NCI-H1436 (cell line): ENCODE measurements around the gene KCNK17.
"Not testable (repeated sequence)": the region's sequence is repeated elsewhere in the genome, so short reads cannot be mapped to it uniquely, and the experiment has no call there.

Experiments used
- DNase-seq: peaks from one replicate; lab custom pipeline; 2025; lab: John Stamatoyannopoulos, UW

The KCNK17 gene

DNA sequence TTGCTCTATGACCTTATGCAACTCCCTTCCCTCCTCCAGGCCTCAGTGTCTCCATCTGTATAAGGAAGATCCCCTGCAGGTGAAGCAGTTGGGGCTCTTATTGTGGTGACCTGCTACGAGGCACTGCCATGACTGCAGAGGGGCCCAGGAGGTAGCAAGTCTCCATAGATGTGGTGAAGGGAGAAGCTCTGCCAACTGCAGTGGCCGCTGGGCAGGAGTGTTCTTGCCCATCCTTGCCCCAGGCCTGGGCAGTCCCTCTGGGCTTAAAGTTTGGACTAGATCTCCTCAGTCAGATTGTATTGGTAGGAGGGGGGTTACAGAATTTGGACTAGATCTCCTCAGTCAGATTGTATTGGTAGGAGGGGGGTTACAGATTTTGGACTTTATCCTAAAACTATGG lies 12.2 kb downstream of the KCNK17 start:
- DNase-seq, result no peak

DNA sequence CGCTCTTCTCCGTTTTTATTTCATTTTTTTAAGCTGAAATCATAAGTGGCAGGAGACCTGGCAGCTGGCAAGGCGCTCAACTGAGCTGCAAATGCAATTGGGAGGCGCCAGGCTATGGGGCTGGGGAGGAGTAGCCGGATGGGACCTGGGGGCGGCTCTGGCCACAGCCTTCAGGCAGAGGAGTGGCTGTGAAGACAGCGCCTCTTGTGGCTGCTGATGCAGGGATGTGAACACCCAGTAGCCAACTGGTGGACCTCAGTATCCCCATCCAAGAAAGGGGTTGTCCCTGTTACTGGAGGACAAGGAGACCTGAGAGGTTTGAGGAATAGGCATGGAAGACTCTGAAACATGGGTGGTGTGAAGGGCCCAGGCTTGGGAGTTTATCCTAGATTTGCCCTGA lies 12.6 kb downstream of the KCNK17 start:
- no peak for DNase-seq

DNA sequence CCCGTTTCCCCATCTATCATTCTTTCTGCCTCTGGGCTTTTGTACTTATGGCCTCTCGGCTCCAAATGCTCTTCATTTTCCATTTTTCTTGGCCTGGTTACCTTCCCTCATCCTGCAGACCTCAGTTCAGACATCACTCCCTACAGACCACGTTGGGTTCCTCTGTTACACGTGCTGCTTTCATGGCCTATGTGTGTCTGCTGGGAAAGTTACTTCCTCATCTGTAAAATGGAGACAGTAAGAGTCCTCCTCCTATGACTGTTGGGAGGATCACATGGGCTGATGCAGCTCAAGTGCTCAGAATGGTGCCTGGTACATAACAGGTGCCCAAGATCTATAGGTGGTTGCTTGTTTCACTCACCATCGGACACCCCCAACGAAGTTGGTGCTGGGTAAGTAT lies 13.5 kb downstream of the KCNK17 start:
- DNase-seq, result no peak

DNA sequence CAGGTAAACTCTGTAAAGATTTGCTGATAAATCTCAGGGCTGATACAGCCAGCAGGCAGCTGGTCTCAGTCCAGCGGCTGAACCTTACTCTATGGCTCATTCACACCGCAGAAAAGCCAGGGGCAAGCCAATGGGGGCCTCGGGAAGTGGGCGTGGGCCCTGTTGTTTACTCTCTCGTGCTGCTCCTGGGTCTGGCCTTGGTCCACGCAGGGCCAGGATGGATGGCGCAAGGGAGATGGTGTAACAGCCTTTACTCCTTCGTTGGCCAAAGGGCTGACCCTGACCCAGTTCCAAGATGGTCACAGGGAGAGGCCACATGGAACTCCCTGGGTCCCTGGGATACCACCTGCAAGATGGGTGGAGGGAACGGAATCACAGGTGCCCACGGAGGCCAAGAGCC lies 16.2 kb downstream of the KCNK17 start:
- no peak for DNase-seq

DNA sequence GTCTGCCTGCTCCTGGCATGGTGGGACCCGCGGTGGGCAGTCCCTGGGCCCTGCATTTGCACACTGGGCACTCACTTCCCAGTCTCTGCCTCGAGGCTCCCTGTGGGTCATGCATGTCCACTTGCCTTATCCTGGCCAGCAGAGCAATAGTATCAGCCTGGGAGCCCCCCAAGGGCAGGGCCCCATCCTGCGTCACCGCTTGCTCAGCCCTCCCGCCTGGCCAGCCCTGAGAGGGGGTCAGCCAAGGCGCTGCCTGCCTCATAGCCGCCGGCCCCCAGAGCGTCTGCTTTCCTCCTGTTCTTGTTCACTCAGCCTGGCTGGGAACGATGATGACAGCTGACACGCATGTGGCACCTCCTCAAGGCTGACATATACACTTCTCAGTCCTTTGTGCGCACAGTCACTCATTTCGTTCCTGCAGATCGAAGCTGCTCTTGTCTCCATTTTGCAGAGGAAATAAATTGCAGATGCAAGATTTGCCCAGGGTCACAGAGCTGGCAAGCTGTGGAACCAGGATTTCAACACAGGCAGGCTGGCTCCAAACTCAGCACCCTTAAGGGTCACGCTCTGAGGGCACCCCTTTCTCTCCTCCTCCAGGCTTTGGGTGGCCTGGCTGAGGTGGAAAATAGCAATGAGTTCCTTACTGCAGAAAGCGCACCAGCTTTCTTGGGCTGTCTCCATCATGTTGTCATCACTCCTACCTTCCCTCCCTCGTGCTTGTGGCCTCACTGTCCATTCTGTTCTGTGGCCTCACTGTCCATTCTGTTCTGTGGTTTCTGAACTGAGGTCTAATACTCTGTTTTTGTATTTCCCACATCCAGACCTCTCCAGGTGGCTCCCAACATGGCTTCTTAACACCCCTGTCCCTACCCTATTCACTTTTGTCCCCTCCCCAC lies 17.2 kb downstream of the KCNK17 start:
- DNase-seq, result no peak

DNA sequence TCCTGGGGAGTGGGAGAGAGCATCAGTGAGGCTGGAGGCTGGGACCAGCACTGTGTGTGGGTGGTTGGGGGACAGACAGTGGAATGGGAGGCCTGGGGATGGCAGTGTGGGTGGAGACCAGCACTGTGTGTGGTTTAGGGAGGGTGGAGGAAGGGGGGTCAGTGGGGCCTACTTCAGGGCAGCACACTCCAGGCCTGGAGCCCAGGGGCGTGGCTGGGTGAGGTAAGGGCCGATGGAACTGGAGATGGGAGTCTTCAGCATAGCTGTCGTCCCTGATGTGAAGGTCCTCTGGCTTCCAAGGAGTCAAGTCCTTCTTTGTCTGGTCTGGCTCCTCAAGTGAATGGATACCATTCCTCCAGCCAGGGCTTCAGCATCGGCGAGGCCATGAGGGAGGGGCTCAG lies 18.6 kb downstream of the KCNK17 start:
- DNase-seq, result no peak

DNA sequence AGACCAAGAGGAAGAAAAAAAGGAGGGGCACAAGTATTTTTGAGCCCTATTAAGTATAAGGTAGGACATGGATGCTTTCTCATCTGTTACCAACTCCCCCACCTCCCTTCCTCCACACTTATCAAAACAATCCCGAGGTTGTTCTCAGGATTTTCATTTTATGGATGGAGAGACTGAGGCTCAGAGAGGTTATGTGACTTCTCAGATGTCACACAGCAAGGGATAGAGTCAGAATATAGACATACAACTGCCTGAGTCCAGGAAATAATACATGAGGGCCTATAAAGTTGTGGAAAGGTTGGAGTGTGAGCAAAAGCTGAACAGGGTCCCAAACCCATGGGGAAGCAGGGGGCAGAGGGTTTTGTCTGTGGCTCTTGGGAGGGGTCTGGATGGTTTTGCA lies 19.3 kb downstream of the KCNK17 start:
- no peak for DNase-seq

DNA sequence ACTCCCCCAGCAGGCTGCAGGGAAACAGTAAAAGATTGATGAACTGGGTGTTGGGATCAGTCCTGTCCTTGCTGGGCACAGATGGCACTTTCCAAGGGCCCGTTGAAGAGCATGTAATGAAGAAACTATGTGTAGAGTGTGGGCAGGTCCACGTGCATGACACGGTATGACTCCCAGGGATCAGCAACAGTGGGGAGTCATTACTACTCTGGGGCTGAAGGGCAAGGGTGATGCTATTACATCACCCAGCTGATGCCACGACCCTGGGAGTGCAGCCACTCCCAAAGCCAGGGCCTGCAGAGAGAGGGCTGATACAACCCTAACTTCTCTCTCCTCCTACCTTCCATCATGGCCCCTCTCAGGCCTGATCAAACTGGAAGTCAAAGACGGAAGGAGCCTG lies 20.1 kb downstream of the KCNK17 start:
- DNase-seq, result no peak

DNA sequence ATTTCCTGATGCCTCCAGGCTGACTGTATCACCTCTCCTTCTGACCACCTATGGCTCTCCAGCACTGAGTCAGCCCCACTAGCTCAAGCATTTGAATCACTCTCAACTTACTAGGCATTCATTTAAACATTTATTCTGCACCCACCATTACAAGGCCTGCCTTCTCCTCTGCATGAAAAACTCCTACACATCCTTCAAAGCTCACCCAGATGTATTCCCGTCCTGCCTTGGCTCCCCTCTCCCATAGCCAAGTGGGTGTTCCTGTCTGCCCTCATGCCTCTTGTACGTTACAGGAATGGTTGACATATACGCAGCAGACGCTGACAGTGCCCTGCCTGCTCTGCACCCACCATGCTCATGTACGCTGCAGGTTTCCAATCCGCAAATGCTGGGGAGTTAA lies 21.6 kb downstream of the KCNK17 start:
- DNase-seq, result no peak

DNA sequence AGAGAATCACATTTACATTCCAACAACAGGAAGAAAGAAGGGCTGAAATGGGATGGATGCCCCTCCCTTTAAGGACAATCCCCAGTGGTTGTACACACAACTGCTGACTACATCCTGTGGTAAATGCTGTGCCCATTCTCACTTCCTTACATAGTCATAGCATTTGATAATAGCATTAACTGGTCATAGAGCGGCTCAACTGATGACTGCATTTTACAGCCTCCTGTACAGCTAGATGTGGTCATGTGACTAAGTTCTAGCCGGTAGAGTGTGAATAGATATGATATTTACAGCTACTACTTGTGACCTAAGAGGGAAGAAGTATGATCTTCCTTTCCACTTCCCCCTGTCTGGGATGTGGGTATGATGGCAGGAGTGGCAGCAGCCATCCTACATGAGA lies 24.7 kb downstream of the KCNK17 start:
- DNase-seq, result no peak

DNA sequence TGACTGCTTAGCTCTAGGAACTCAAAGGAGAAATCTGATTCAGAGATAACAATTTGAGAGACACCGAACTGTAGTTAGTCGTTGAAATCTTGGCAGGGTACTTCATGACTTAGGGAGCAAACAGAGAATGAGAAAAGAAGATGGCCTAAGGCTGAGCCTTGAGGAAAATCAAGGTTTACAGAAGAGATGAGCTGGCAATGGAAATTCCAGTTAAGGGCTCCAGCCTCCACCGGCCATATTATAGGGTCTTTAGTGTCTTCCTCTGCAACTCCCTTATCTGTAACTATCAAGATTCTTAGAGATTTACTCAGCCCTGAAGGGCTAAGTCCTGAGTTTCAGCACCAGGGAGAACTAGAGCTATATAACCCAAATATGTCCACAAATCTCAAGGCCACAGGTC lies 26.6 kb downstream of the KCNK17 start:
- no peak for DNase-seq

DNA sequence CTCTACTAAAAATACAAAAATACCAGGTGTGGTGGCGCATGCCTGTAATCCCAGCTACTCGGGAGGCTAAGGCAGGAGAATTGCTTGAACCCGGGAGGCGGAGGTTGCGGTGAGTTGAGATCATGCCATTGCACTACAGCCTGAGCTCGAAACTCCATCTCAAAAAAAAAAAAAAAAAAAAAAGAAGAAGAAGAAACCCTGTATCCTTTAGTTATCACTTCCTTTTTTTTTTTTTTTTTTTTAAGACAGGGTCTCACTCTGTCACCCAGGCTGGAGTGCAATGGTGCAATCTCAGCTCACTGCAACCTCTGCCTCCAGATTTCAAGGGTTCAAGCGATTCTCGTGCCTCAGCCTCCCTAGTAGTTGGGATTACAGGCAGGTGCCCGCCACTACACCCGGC lies 27.6 kb downstream of the KCNK17 start:
- not testable (repeated sequence) for DNase-seq

DNA sequence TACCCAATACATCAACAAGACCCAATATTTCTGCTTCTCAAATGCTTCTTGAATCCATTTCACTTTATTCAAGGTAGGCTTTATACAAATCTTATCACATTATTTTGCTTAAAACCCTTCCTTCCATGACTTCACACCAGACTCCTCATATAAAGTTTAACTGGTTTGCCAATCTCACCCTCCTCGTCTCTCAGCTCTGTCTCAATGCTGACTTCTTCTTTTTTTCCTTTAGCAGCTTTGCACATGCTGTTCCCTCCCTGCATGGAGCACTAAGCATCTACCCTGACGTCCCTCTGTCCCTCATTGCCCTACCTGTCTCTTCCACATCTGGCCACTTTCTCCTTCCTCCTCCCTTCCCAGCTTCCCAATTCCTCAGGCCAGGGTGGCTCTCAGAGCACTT lies 31.4 kb downstream of the KCNK17 start:
- no peak for DNase-seq

DNA sequence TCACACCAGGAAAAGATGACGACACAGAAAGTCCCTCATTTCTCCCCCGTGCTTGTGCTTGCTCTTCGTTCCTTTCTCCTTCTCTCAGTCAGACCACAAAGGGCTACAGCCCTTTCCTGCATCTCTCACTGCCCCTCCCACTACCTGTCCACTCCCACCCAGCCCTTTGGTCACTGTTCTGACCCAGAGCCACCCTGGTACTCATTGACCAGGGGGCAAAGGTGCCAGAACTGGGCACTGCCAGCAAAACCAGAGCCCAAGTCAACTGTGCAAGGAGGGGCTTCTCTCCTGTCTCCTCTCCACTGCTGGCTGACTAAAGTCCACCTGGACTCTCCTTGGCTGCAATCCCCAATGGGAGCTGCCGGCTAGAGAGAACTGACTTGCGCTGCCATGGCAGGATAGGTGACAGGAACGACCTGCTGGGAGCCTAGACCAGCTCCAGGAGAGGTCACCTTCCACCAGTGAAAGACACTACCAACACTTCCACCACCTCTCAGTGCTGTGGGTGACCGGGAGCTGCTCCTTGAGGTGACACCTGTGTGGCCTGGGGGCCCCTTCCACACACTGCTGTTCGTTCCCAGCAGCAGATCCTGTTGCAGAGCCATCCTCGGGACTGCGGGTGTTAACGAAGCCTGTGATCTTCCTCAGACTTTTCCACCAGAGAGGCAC lies 32.8 kb downstream of the KCNK17 start:
- DNase-seq, result no peak

DNA sequence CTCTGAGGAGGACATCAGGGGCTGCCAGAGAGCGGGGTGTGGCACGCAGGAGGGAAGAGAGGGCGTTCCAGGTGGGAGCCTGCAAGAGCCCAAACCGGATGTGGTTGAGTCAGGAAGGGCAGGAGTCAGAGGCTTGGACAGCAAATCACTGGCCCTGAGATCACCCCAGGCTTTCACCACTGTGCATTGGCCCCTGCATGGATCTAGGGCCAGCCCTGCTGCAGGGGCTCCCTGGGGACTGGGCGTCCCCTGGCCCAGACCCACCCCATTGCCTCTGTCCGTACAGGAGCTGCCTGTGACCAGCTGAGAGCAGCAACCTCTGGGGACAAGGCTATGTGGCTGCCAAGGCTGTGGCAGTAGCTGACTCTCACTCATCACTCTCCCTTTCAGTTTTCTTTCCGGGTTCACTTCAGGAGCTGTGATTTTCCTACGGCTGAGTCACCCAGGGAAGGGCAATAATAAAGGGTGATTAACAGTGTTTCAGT lies 33.9 kb downstream of the KCNK17 start:
- DNase-seq, result no peak

DNA sequence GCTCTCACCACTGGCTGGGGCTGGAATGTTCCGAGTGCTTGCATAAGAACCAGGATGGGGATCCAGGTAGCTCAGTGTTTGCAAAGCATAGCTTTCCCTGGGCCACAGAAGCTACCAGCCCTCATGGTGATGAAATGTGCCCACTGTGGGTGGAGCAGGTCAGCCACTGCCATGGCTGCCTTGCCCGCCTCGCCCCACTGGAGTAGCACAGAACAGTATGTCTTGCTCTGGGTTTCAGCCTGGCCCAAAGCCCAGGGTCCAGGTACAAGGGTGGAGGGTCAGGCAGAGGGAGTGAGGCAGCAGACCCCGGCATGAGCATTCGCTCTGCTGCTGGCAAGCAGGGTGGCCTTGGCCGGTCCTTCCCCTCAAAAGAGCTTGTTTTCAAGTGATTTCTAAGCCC lies 34.7 kb downstream of the KCNK17 start:
- DNase-seq, result no peak

DNA sequence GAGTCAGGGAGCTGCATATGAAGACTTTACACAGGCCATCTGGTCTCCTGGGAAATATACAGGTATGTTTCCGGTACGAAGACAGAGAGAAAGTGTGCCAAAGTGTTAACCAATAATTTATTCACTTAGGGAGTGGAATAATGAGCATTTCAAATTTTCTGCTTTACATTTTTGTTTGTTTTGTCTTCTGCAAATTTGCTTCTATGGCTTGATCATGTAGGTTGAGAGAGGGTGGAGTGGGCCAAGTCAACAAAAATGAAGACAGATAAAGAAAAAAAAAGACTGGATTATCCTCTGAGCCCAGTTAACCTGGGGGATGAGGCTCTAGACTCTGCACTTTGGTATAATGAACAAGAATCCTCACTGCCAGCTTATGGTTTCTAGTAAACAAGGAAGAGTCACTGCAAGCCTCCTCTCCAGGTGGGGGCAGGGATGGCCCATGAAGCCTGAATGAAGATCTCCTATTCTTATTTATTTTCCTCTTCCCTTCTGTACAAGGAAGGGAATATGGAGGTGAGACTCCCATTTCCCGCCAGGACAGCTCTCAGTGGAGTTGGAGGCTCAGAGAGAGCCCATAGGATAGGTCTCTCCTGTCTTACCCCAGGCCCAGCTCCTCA lies 37.7 kb downstream of the KCNK17 start:
- DNase-seq, result no peak

DNA sequence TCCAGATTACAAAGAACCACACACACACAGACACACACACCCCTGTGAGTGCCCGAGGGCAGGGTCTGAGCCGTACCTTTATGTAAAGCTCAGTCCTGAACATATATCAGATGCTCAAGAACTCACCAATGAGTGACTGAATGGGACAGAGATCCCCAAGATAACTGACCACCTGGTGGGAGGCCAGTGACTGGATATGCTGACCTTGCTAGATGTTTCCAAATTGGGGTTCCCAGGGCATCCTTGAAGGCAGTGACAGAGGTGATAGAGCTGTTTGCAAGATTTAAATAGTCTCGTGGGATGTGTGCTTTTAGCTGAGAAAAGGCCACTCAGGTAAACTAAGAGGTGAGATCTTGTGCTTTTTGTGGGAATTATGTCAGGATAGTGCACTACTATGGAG lies 39.3 kb downstream of the KCNK17 start:
- no peak for DNase-seq

DNA sequence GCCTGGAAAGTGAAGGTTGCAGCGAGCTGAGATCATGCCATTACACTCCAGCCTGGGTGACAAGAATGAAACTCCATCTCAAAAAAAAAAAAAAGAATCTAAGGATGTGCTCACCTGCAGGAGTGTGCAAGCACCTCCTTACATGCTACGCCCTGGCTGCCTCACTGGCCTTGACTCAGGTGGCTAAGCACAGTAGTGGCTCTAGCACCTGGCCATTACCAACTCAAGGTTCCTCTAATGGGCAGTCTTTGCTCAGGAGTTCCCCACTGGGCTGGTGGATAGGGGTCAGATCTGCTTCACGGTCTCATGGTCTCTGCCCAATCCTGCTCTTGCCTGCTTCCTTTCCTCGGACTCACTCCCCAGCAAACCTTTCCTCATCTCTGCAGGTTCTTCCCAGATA lies 39.7 kb downstream of the KCNK17 start:
- DNase-seq, result no peak

DNA sequence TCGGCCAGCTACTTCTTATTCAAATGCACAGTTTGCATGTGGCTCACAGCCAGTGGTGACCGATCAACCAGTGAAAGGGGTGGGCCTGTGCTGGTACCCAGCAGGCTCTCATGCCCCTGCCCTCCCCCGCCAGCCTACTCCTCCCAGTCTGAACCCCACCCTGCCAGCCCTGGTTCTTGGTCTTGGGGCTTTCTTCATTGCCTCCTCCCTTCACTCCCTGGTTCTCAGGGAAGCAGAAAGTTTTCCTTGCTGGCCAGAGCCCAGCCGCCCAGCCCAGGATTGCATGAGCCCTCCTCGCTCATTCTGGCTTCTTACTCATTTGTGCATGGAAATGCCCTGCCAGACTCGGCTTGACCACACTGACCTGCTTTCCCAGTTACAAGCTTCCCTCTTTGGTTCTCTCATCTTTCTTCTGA lies 40.8 kb downstream of the KCNK17 start:
- no peak for DNase-seq

DNA sequence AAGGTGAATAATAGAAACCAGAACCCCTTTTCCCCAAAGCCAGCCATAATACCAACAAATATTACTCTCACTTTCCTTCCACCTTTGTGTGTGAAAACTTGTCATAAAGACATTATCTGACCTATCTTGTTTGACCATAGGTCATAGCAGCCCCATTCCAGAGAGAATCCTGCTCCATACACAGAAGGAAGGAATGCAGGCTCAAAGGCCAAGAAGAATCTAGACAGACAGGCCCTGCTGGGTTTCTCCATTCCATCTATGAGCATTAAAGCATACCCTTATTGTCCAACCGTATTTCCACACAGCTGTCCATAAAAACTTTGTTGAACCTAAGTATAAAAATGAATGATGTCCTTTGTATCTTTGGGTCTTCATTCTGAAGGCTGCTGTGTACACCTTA lies 44.3 kb downstream of the KCNK17 start:
- DNase-seq, result no peak

DNA sequence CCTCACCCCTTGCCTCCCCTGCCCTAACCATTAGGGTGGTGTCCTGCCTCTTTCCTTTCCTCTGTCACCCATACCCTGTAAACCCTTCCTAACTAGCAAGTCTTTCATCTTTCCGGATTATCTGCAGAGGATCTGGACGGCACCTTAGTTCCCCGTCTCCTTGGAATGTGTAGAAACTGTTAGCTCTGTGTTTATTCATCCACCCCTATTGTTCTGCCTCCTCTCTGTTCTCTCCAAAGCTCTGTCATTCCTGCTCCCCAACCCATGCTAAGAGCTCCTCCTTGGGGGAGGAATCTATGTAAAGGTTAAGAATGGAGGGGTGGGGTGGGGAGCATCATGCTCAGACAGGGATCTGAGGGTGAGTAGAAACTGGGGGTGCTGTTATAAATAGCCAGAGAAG lies 45.5 kb downstream of the KCNK17 start:
- no peak for DNase-seq

DNA sequence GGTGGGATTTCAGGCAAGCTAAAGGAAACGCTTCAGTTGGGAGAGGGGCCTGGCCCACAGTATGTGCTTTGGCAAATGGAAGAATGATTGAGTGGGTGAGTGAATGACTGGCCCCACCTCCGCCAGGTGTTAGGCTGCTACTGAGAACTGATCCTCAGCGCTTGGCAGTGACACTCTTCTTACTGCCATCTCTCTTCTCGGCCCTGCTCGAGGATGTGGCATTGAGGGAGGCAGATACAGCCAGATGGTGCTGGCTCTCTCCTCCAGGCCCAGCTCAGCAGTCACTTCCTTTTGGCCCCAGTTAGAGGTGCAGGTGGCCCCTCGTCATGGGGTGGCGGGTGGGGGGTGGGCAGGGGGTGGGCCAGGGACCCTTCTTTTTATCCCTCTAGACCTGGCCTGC lies 46.0 kb downstream of the KCNK17 start:
- DNase-seq, result no peak
